RPMI8226 (cell line): ENCODE results near the gene PRPS1.
"Not testable (repeated sequence)": the region's sequence is repeated elsewhere in the genome, so short reads cannot be mapped to it uniquely, and the experiment has no call there.

Experiments
- DNase-seq: peaks from one replicate; pipeline ENCODE4 v3.0.0-alpha.2; 2015

Gene PRPS1

GRCh38 chrX:107630031-107630689, 1.9 kb downstream of the PRPS1 start:
- DNase-seq, result no peak

GRCh38 chrX:107632346-107632745, 4.0 kb downstream of the PRPS1 start:
- no peak for DNase-seq

GRCh38 chrX:107646735-107647134, 18.4 kb downstream of the PRPS1 start:
- no peak for DNase-seq

- no peak for DNase-seq
These were observed 20.0 kb downstream of the PRPS1 start for GRCh38 chrX:107648332-107648731.

- DNase-seq, result no peak
These were observed 26.2 kb downstream of the PRPS1 start for GRCh38 chrX:107654566-107654871.

GRCh38 chrX:107654872-107655761, 26.8 kb downstream of the PRPS1 start:
- peak; percentile 49 for DNase-seq

- DNase-seq, result no peak
These were observed 28.7 kb downstream of the PRPS1 start for GRCh38 chrX:107656978-107657377.

GRCh38 chrX:107658660-107659059, 30.4 kb downstream of the PRPS1 start:
- DNase-seq, result no peak

- no peak for DNase-seq
These were observed 31.0 kb downstream of the PRPS1 start for GRCh38 chrX:107659286-107659685.

GRCh38 chrX:107659768-107660167, 31.5 kb downstream of the PRPS1 start:
- peak; percentile 45 for DNase-seq

GRCh38 chrX:107662145-107662544, 33.8 kb downstream of the PRPS1 start:
- no peak for DNase-seq

- no peak for DNase-seq
These were observed 34.5 kb downstream of the PRPS1 start for GRCh38 chrX:107662824-107663223.

- no peak for DNase-seq
These were observed 38.6 kb downstream of the PRPS1 start for GRCh38 chrX:107666931-107667330.

- DNase-seq, result no peak
These were observed 39.1 kb downstream of the PRPS1 start for GRCh38 chrX:107667426-107667825.

GRCh38 chrX:107668710-107669109, 40.4 kb downstream of the PRPS1 start:
- DNase-seq, result not testable (repeated sequence)

- no peak for DNase-seq
These were observed 41.0 kb downstream of the PRPS1 start for GRCh38 chrX:107669261-107669660.

- no peak for DNase-seq
These were observed 41.7 kb downstream of the PRPS1 start for GRCh38 chrX:107669885-107670628.

GRCh38 chrX:107671256-107671655, 42.9 kb downstream of the PRPS1 start:
- not testable (repeated sequence) for DNase-seq

- peak; percentile 75 for DNase-seq
These were observed 44.7 kb downstream of the PRPS1 start for GRCh38 chrX:107672955-107673378.

GRCh38 chrX:107673431-107673830, 45.1 kb downstream of the PRPS1 start:
- DNase-seq, result no peak

- DNase-seq, result peak; percentile 81
These were observed 45.7 kb downstream of the PRPS1 start for GRCh38 chrX:107673933-107674479.

- peak; percentile 65 for DNase-seq
These were observed 46.4 kb downstream of the PRPS1 start for GRCh38 chrX:107674480-107675364.

GRCh38 chrX:107675365-107675654, 47.0 kb downstream of the PRPS1 start:
- DNase-seq, result no peak
